Bone marrow (tissue), 2 donors: ENCODE data around the gene SCRT2.
A peak's percentile ranks its signal among the peaks of the same experiment; 100 is the strongest.
"Not testable (repeated sequence)": the region's sequence is repeated elsewhere in the genome, so short reads cannot be mapped to it uniquely, and the experiment has no call there.

Experiments used
- DNase-seq, 2 donors: peaks; one replicate each; lab custom pipeline; 2025; lab: John Stamatoyannopoulos, UW

Gene SCRT2

GRCh38 chr20:675453-676314 is at the start of gene SCRT2:
Gene SCRT2, minus strand, starts transcription at chr20:675802. Its CDS starts 201 bp downstream, at chr20:675601.
- peak; percentile 33 to 41 for DNase-seq

GRCh38 chr20:724797-725196 is 49.2 kb upstream of the SCRT2 start:
- DNase-seq: not testable (repeated sequence)

GRCh38 chr20:723756-724155 is 48.2 kb upstream of the SCRT2 start:
- DNase-seq: no peak

- no peak for DNase-seq
Observed at GRCh38 chr20:722822-723644, 47.4 kb upstream of the SCRT2 start.

- DNase-seq: no peak
Observed at GRCh38 chr20:721876-722275, 46.3 kb upstream of the SCRT2 start.

GRCh38 chr20:719816-720215 is 44.2 kb upstream of the SCRT2 start:
- no peak for DNase-seq

- DNase-seq: no peak
Observed at GRCh38 chr20:719068-719467, 43.5 kb upstream of the SCRT2 start.

- DNase-seq: no peak
Observed at GRCh38 chr20:717832-718231, 42.2 kb upstream of the SCRT2 start.

- DNase-seq: no peak
Observed at GRCh38 chr20:717271-717670, 41.7 kb upstream of the SCRT2 start.

GRCh38 chr20:714453-714852 is 38.9 kb upstream of the SCRT2 start:
- DNase-seq: no peak

GRCh38 chr20:711576-711975 is 36.0 kb upstream of the SCRT2 start:
- no peak for DNase-seq

GRCh38 chr20:710780-711450 is 35.3 kb upstream of the SCRT2 start:
- no peak for DNase-seq

GRCh38 chr20:709991-710779 is 34.6 kb upstream of the SCRT2 start:
- DNase-seq: no peak

GRCh38 chr20:709423-709822 is 33.8 kb upstream of the SCRT2 start:
- DNase-seq: no peak

GRCh38 chr20:708956-709355 is 33.4 kb upstream of the SCRT2 start:
- DNase-seq: no peak

GRCh38 chr20:707451-708110 is 32.0 kb upstream of the SCRT2 start:
- no peak for DNase-seq

- no peak for DNase-seq
Observed at GRCh38 chr20:706366-706885, 30.8 kb upstream of the SCRT2 start.

GRCh38 chr20:704726-705125 is 29.1 kb upstream of the SCRT2 start:
- DNase-seq: no peak

GRCh38 chr20:703426-703825 is 27.8 kb upstream of the SCRT2 start:
- no peak for DNase-seq

GRCh38 chr20:703006-703405 is 27.4 kb upstream of the SCRT2 start:
- no peak for DNase-seq
